Breast epithelium (tissue), 3 donors: Measurements from ENCODE around the gene RREB1.

ENCODE experiments used
- POLR2A ChIP-seq: fragments of 450-650 bp; IDR thresholded peaks from one replicate; pipeline ENCODE4 v1.6.1; 2016; ENCODE audit warnings: antibody characterized with exemption, mild to moderate bottlenecking, moderate library complexity
- POLR2AphosphoS5 ChIP-seq, 3 donors: sonication (generic); formaldehyde crosslinking; IDR thresholded peaks; one replicate each; pipeline ENCODE4 v1.6.1; 2017; ENCODE audit warnings: antibody characterized with exemption in 3 of 3
- TF ChIP-seq, protein P1 (sequence below), 3 donors: fragments of 450-650 bp; IDR thresholded peaks; one replicate each; pipeline ENCODE4 v1.5.1; 2016 to 2017; ENCODE audit warnings: antibody characterized with exemption in 3 of 3, mild to moderate bottlenecking in 3 of 3, moderate library complexity in 3 of 3

- TF ChIP-seq, protein P1, sequence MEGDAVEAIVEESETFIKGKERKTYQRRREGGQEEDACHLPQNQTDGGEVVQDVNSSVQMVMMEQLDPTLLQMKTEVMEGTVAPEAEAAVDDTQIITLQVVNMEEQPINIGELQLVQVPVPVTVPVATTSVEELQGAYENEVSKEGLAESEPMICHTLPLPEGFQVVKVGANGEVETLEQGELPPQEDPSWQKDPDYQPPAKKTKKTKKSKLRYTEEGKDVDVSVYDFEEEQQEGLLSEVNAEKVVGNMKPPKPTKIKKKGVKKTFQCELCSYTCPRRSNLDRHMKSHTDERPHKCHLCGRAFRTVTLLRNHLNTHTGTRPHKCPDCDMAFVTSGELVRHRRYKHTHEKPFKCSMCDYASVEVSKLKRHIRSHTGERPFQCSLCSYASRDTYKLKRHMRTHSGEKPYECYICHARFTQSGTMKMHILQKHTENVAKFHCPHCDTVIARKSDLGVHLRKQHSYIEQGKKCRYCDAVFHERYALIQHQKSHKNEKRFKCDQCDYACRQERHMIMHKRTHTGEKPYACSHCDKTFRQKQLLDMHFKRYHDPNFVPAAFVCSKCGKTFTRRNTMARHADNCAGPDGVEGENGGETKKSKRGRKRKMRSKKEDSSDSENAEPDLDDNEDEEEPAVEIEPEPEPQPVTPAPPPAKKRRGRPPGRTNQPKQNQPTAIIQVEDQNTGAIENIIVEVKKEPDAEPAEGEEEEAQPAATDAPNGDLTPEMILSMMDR (IDR thresholded peaks at IDR 0.05) = no peak
- TF ChIP-seq POLR2A (no peak), POLR2AphosphoS5 (IDR thresholded peaks at IDR 0.05) (no peak)
These were observed 147.4 kb downstream of the RREB1 start for GRCh38 chr6:7254980-7255835.
